Subcutaneous adipose tissue (tissue), 4 donors: ENCODE measurements around the gene MGLL. TPM values are rescaled to one million over a fixed set of nuclear protein-coding genes. Genes with fewer than 3 reads are reported as not detected.

Source experiments
- CTCF ChIP-seq: fragments of 450-650 bp; IDR thresholded peaks from one replicate; pipeline ENCODE4 v1.5.1; 2016; ENCODE audit warnings: low read depth, mild to moderate bottlenecking, control low read depth, antibody characterized with exemption, moderate library complexity
- total RNA-seq, 4 donors: library from RNA; depleted of rRNA; stranded (reverse); fragments of >200 nt; gene quantifications; one replicate each; pipeline ENCODE4 v1.1.0, GENCODE V29; 2016

Gene MGLL
- total RNA-seq, 4 donors from 2014 or later: 83.9 to 292 (median 110) TPM

GRCh38 chr3:127764301-127764700 is 58.0 kb downstream of the MGLL start:
- TF ChIP-seq CTCF: no peak

GRCh38 chr3:127763816-127764215 is 58.5 kb downstream of the MGLL start:
- TF ChIP-seq CTCF: no peak

GRCh38 chr3:127763337-127763736 is 59.0 kb downstream of the MGLL start:
- TF ChIP-seq CTCF: no peak

- TF ChIP-seq CTCF: no peak
Measured at GRCh38 chr3:127762787-127763105, 59.6 kb downstream of the MGLL start.

- no peak for TF ChIP-seq CTCF
Measured at GRCh38 chr3:127762077-127762786, 60.1 kb downstream of the MGLL start.

GRCh38 chr3:127761441-127761801 is 60.9 kb downstream of the MGLL start:
- TF ChIP-seq CTCF: no peak

- TF ChIP-seq CTCF: no peak
Measured at GRCh38 chr3:127760791-127761440, 61.4 kb downstream of the MGLL start.
